Heart left ventricle (tissue), 16 donors: ENCODE results near the gene CRY1. TPM values are rescaled to one million over a fixed set of nuclear protein-coding genes. Genes with fewer than 3 reads are reported as not detected.

Experiments used
- ATAC-seq, 4 donors: fragments of 200-7000 bp; cut with Tn5 transposase; one replicate each; pipeline ENCODE4 v1.9.1; 2020 to 2022; ENCODE audit warnings: moderate library complexity in 4 of 4, mild to moderate bottlenecking in 3 of 4, moderate number of reproducible peaks in 1 of 4
- DNase-seq, 5 donors: peaks; one replicate each; pipeline ENCODE4 v3.0.0-alpha.2; 2020
- H3K27ac ChIP-seq, 12 donors: fragments of 200-600 bp; sonication (generic) in 4 of 12; one replicate each; pipeline versions ENCODE4 v1.5.0 to v1.8.0; 2016 to 2022; ENCODE audit warnings: mild to moderate bottlenecking in 2 of 12
- H3K27me3 ChIP-seq, 9 donors: fragments of 200-600 bp; sonication (generic) in 2 of 9; one replicate each; pipeline versions ENCODE4 v1.5.1 to v1.8.0; 2016 to 2022; ENCODE audit warnings: mild to moderate bottlenecking in 3 of 9
- H3K36me3 ChIP-seq, 9 donors: fragments of 200-600 bp; sonication (generic) in 2 of 9; one replicate each; pipeline versions ENCODE4 v1.5.0 to v1.8.0; 2018 to 2022; ENCODE audit warnings: mild to moderate bottlenecking in 2 of 9
- H3K4me1 ChIP-seq, 12 donors: fragments of 200-600 bp; sonication (generic) in 4 of 12; one replicate each; pipeline versions ENCODE4 v1.5.0 to v1.8.0; 2016 to 2022; ENCODE audit warnings: mild to moderate bottlenecking in 3 of 12
- H3K4me3 ChIP-seq, 12 donors: fragments of 200-600 bp; sonication (generic) in 4 of 12; one replicate each; pipeline versions ENCODE4 v1.5.0 to v1.8.0; 2017 to 2022; ENCODE audit warnings: mild to moderate bottlenecking in 9 of 12, moderate library complexity in 4 of 12
- H3K9me3 ChIP-seq, 12 donors: fragments of 200-600 bp; sonication (generic) in 4 of 12; one replicate each; pipeline versions ENCODE4 v1.5.0 to v1.8.0; 2016 to 2022; ENCODE audit warnings: mild to moderate bottlenecking in 1 of 12
- CTCF ChIP-seq, 12 donors: fragments of 200-600 bp; sonication (generic) in 4 of 12; IDR thresholded peaks; one replicate each; pipeline versions ENCODE4 v1.5.0 to v1.8.0; 2018 to 2022; ENCODE audit warnings: antibody characterized with exemption in 12 of 12, mild to moderate bottlenecking in 5 of 12
- POLR2A ChIP-seq, 2 donors: fragments of 450-650 bp; IDR thresholded peaks; one replicate each; pipeline ENCODE4 v1.6.1; 2017; ENCODE audit warnings: antibody characterized with exemption in 2 of 2, mild to moderate bottlenecking in 2 of 2, moderate library complexity in 2 of 2
- WGBS, 4 donors: extraction: QIAGEN DNeasy Blood & Tissue Kit in 2 of 4; methylation state at CpG; one replicate each; pipeline versions ENCODE4 v1.1.5 to v1.1.7; 2013 to 2018; 5-methylcytosine and 5-hydroxymethylcytosine counted together
- intact Hi-C, 10 donors: fragments of 100-400 bp; cut with DNase I; formaldehyde crosslinking; loops; one replicate each; pipeline versions ENCODE4 v1.11.1 to v1.14.2; 2022
- polyA plus RNA-seq, 2 donors: library from polyadenylated mRNA; stranded (reverse); fragments of 200-250 nt; gene quantifications; one replicate each; pipeline ENCODE4 v1.2.3, GENCODE V29; 2013
- total RNA-seq, 9 donors: library from RNA; depleted of rRNA in 2 of 9; stranded (reverse); fragments of >200 nt in 2 of 9; fragmentation: NEBNext Ultra II Directional in 3 of 9; extraction: Animal tissue kit (Norgen Biotek cat#: 25700) in 3 of 9; gene quantifications; one replicate each; pipeline versions ENCODE4 v1.1.0 to v1.2.4, GENCODE V29; 2016 to 2023
- donor health status: ischemic (EF 13 %, LVEDD 7.1; RV severe dilation, severe dysfunction).
- donor health status: healthy with polysubstance abuse.
- donor health status: DM: no; HTN: yes; CAD: no.
- donor health status: DM: no; HTN: no; CAD: no.
- donor health status: ischemic (EF 25% LVEDD 6.9; RV normal size, moderate dysfunction).
- donor health status: ischemic (EF 25% LVEDD 5.7; RV mildly dilated, moderate dysfunction).
- donor health status: healthy.
- donor health status: DM: yes; HTN: yes; CAD: no.
- donor health status: ischemic (EF 35%, LVEDD 5.7; RV mildly dilated, moderate dysfunction).
- donor health status: nonischemic (EF 11% LVEDD 7.7; RV severe dilation, severe dysfunction).
- donor health status: DM: yes; HTN: yes; CAD: no.
- donor health status: PGD.
- donor health status: ischemic (EF 29% LVEDD 5.4; RV normal size, mild dysfunction).
- donor health status: nonischemic (EF 23%, LVEDD 6.1; RV moderate dilation, normal function).

Gene CRY1
- total and polyA plus RNA-seq, 11 donors: 4.3 to 20.7 (median 12.0) TPM

DNA sequence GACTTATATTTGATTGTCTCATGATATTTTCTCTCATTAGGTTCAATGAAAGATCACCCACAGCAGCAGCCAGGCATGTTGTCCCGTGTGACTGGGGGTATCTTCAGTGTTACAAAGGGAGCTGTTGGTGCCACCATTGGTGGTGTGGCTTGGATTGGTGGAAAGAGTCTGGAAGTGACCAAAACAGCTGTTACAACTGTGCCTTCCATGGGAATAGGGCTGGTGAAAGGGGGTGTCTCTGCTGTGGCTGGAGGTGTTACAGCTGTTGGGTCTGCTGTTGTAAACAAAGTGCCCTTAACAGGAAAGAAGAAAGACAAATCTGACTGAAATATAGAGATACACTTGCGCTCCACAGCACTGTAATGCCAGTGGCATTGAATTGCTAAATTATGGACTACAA is 122.3 kb downstream of the CRY1 start:
- H3K4me1 ChIP-seq: peaks cover 0 to 34% (median 20%) of the 10 kb centered on the region in 12 donors
- 92 to 97% (median 95%) methylated on average over 2 of the region's 2 CpGs for WGBS, 4 donors

GRCh38 chr12:106964526-106964925 is 128.8 kb downstream of the CRY1 start:
- no peak for TF ChIP-seq CTCF (IDR thresholded peaks at IDR 0.05)
- no peak for TF ChIP-seq POLR2A (IDR thresholded peaks at IDR 0.05)
- ATAC-seq: no peak
- intact Hi-C loops: loop anchor here in 1 of 10 donors (5.0 kb wide), 1 partner anchor 128 kb away; the partner anchor contains the start of gene CRY1
- Histone ChIP-seq H3K4me3 (no peak overlapping the region), H3K27ac (no peak overlapping the region), H3K9me3 (no peaks in the 10 kb centered on the region), H3K27me3 (no peaks in the 10 kb centered on the region), H3K4me1 (peaks cover 0 to 41% (median 12%) of the 10 kb centered on the region in 12 donors), H3K36me3 (peaks cover 0 to 68% (median 25%) of the 10 kb centered on the region in 9 donors)
- WGBS, 4 donors: 84 to 88% (median 86%) methylated on average over 2 of the region's 2 CpGs
- DNase-seq: no peak

More for the DNA sequence above, 122.3 kb downstream of the CRY1 start:
- intact Hi-C loops: no loop called here
- Histone ChIP-seq H3K27me3 (no peaks in the 10 kb centered on the region), H3K4me3 (no peak overlapping the region), H3K27ac (no peak overlapping the region), H3K9me3 (no peaks in the 10 kb centered on the region), H3K36me3 (peaks cover 0 to 77% (median 48%) of the 10 kb centered on the region in 9 donors)
- TF ChIP-seq POLR2A (IDR thresholded peaks at IDR 0.05) (no peak), CTCF (IDR thresholded peaks at IDR 0.05) (no peak)
- no peak for ATAC-seq
- DNase-seq: no peak

DNA sequence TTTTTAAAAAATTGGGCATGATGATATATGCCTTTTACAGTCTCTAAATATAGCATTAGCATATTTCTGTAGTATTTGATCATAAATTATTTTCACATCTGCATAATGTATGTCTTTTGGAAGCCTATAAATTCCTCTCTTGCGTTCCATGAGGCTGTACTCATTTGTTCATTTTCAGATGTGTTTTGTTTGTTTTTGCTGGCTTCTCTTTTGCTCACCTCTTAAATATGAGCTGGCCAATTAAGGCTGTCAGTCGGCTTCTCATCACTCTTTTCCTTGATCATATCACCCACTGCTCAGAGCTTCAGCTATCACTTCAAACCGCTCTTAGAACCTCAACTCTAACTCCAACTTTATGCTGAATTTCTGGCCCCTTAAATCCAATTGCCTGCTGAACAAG is 131.1 kb downstream of the CRY1 start:
- TF ChIP-seq POLR2A (IDR thresholded peaks at IDR 0.05) (no peak), CTCF (IDR thresholded peaks at IDR 0.05) (no peak)
- Histone ChIP-seq H3K4me1 (peaks cover 0 to 63% (median 32%) of the 10 kb centered on the region in 12 donors), H3K27ac (no peak overlapping the region), H3K9me3 (no peaks in the 10 kb centered on the region), H3K27me3 (no peaks in the 10 kb centered on the region), H3K4me3 (no peak overlapping the region), H3K36me3 (peaks cover 0 to 49% (median 6%) of the 10 kb centered on the region in 9 donors)
- no peak for DNase-seq
- 50 to 71% (median 62%) methylated on average over 3 of the region's 3 CpGs for WGBS, 4 donors
- ATAC-seq: no peak
- intact Hi-C loops: loop anchor here in 1 of 10 donors (5.0 kb wide), 1 partner anchor 130 kb away; the partner anchor contains the start of gene CRY1

DNA sequence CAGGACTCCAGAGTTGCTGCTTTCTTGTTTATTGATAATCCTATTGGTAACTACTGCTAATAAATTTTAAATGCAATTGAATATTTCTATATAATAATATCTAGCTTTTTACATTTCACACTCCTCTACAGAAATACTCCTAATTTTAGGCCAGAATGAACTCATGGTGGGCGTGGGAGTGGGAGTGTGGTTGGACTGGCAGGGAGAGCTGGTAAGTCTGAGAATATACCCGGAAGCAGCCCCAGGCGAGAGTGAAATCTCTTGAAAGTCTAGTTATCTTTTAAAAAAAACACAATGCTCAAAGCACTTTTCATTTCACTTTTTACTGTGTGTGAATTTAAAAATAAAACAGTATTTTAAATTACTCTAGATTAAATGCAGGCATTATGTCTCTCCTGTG is 132.9 kb downstream of the CRY1 start:
- Histone ChIP-seq H3K27me3 (no peaks in the 10 kb centered on the region), H3K9me3 (no peaks in the 10 kb centered on the region), H3K4me1 (peaks cover 0 to 65% (median 32%) of the 10 kb centered on the region in 12 donors), H3K4me3 (no peak overlapping the region), H3K36me3 (peaks cover 0 to 33% (median 2%) of the 10 kb centered on the region in 9 donors), H3K27ac (no peak overlapping the region)
- TF ChIP-seq CTCF (IDR thresholded peaks at IDR 0.05) (no peak), POLR2A (IDR thresholded peaks at IDR 0.05) (no peak)
- DNase-seq (no peak), ATAC-seq (no peak)
- 87 to 90% (median 89%) methylated on average over 3 of the region's 3 CpGs for WGBS, 4 donors
- intact Hi-C loops: loop anchor here in 2 of 10 donors (2.0 to 5.0 kb wide), 2 partner anchors 24 to 132 kb away; partner anchors contain the start of gene CRY1 (in 1 of the 2)
